ENCODE results near the gene DNM3.
A peak's percentile ranks its signal among the peaks of the same experiment; 100 is the strongest.

DNM3 gene

DNA sequence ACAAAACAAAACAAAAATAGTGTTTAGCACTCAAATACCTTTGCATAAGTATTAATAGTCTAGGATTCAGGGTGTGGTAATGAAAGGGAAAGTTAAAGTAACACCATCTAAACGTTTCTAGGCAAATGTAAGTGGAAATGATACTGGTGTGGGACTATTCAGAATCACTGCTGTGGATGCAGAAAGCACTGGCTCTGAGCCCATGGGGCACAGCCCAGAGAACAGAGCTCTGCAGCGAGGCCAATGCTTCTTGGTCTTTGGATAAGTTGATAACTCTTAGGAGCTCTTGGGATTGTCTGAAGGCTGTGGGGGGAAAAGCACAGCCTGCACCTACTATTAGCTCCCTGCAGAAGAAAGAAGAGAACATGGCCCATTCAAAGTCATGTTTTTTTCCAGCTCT lies 21.4 kb upstream of the DNM3 start:
- DNase-seq = no peak

DNA sequence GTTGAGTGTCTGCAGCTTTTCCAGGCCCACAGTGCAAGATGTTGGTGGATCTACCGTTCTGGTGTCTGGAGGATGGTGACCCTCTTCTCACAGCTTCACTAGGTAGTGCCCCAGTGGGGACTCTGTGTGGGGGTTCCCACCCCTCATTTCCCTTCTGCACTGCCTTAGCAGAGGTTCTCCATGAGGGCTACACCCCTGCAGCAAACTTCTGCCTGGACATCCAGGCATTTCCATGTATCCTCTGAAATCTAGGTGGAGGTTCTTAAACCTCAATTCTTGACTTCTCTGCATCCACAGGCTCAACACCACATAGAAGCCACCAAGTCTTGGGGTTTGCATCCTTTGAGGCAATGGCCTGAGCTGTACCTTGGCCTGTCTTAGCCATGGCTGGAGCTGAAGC lies 14.3 kb upstream of the DNM3 start:
- no peak for DNase-seq

DNA sequence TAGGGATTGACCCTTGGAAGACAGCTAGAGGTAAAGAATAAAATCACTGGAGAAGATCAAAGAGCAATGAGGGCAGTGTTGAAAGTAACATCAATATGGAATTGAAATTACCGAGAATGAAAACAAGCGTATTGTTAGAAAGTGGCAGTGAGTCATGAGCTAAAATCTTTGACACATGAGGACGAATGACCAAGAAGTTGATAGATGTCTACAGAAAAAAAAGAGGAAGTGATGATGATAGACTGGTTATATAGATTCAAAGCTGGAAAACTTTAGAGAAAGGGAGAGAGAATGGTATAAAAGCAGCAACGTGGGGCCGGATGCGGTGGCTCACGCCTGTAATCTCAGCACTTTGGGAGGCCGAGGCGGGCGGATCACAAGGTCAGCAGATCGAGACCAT lies 12.5 kb upstream of the DNM3 start:
- no peak for DNase-seq

DNA sequence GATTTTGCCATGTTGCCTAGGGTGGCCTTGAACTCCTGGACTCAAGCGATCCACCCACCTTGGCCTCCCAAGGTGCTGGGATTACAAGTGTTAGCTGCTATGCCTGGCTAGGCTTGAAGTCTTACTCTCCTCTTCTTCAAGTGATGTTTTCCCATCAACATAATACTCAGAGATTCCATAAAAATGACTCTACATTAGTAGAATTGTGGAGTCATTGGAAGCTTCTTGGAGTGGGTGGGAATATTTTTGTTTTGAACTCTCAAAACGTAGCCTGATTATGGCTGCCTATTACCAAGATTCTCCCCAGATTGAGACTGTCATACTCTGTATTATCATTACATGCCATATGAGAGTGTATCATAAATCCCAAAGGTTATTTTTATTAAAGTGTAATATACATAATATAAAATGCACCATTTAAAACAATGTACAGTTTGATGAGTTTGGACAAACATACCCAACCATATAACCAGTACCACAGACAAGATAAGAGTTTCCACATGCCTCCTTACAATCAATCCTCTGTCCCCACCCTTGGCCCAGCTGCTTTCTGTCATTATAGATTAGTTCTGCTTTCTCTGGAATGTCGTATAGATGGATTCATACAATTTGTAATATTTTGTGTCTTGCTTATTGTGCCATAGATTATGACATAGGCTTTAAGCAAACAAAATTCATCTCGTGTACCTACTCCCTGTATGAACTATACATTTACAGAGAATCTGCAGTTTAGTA lies 8.0 kb upstream of the DNM3 start:
- no peak for DNase-seq

DNA sequence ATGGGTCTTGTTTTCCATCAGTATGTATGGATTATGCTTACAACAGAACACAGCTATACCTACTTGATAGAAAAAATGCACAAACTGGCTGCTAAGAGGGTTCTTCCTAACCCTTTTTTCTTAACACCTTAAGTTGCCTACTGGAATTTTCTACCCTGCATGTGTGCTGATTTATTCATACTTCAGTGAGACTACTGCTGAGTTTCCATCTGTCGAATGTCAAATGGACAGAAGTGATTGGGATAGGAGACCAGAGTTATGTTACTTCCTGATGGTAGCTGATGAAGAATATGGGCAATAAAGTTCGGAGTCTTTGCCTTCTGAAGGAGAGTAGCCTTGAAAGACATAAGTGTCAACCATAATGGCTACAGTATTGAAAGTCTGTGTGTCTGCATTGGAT lies 6.5 kb upstream of the DNM3 start:
- DNase-seq = no peak

DNA sequence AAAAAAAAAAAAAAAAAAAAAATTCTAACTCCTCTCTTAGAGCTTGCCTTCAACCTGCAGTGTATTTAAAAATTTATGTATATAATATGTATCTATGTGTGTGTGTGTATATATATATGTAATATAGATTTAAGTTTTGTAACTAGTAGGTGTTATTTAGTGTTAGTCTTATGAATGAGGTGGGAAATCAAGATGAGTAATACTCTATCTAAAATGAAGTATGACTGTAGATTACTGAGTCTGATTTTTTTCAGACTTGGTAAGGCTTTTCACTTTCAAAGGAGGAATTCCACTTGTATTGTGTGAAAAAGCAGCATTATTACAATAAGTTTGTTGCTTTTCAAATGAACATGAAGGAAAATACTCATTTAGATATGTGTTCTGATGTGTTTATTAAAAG lies 5.4 kb upstream of the DNM3 start:
- no peak for DNase-seq

DNA sequence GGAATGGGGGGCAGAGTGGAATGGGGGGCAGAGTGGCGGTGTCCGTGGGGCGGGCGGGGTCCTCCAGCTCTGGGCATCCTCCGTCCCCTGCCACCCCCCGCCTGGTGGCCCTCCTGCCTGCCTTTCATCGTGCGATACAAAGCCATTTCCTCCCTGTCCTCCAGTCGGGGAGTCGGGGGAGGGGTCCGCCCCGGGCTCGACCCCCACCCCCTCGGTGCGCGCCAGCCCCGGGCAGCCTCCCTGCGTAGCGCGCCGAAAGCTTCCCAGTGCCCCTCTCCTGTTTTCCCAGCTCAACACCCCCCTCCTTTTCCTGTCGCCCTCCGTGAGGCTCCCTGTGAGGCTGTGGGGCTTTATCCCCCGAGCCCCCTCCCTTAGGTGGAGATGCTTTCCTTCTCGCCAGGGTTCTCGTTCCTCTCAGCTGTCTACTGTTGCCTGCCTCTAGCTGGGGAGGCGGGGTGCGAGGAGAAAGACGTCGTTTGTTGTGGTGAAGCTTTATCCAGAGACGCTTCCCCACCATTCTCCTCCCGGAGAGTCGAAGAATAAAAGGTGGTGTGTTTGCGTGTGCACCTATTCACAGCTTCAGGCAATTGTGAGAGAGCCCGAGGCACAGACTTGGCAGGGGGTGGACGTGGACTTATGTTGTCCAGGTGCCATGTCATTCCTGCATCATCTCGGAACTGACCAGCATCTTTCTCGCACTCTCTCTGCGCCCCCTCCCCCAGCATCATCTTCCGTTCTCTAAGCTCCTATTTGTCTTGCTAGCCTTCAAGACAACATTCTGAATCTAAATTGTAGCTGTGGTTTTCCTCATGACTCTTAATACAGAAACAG lies 848 bp downstream of the DNM3 start:
- DNase-seq = peak; percentile 3

DNA sequence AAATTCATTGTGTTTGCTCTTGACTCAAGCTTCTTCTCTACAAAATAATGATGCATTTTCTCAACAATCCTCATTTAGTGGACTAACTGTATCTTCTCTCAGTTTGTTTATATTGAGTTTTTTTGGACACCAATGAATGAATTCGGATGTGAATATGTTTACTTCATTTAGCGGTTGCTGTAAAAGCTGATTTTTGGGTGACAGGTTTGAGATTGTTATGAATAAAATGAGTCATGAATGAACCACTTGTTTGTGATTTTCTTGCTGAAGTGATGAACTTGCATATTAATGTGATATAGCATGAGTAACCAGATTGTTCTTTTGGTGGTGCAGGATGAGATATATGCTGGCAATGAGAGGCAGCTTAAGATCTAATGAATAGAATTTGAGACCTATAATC lies 3.1 kb downstream of the DNM3 start:
- no peak for DNase-seq

DNA sequence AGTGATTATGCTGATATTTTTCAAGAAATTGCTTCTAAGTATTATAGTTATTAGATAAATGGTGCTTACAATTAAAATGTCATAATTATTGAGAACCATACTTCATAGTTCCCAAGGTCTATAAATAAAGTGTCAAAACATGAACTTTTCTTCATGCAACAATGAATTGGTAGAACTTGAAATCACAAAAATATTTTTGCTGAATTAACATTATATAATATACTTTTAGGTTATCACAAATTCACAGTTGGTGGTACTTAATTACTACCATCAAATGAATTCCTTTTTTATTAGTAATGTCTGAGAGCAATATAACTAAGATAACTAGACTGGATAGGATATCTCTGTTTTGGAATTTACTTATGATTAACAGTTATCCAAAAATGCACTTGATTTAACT lies 4.7 kb downstream of the DNM3 start:
- no peak for DNase-seq

DNA sequence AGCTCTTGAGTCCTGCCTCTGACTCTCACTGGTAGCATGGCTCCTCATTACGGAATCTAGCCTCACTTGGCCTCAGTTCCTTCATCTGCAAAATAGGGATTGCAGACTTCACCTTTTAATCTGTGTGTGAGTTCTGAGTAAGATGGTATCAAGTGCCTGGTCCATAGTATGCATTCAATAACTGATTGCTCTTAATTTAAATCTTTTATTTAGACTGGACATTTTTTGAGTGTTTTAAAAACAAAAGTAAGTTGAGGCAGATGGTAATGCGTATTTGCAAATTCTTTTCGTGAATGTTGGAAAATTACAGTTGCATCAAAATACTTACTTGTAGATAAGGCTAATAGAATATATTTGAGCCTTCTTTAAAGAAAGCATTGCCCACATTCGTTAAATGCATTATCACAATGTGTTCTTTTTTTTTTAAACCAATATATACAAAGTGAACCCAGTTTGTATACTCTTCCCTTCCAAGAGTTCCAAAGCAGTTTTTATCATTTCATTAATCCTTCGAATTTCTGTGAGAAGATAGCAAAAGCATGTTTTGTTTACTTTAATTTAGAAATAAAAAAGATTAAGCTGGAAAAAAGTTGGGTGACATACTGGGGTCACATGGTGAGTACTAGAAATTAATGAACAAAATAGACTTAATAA lies 8.1 kb downstream of the DNM3 start:
- DNase-seq = no peak

DNA sequence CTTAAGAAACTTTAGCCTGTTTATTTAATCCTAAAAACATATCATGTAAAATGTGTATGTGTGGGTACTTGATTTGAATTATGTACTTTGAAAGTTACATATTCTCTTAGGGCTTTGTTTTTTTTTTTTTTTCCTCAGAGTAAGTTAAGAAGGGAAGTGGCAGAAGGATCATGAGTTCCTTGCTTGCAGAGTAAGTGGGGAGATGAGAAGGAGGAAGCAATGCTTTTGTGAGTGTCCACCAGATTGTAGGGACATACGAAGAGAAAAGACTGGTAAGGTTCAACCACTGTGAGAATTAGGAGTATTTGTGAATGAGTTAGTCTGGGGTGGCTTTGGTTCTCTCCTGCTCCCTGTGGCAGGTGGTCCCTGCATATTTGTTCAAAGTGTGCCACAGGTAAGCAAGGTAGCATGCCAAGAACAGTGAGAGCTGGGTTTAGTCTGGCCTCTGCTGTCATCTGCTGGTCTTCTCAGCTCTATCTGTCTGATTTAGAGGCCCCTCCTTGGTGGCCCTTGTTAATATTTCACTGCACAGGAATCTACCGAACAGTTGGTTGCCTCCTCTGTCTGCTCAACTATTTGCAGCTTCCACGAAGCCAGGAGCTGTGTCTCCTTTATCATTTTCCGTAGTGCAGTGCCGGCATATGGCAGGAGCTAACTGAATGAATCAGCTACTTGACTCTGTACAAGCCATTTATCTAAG lies 9.5 kb downstream of the DNM3 start:
- no peak for DNase-seq

DNA sequence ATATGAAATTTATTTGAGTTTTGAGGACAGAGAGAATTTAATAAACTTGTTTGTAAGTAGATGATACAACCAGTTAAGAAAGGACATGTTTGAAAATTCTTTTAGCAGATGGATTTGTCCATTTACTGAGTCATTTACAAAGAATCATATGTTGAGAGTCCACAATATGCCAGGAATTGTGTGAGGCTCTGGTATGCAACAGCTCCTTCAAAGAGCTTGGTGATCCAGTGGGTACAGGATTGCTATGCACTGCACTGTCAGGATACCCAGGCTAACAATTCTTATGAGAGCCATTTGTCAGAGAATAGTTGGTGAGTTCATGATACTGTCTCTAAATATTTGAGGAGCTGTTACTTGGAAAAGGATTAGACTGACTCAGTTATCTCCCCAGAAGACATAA lies 11.0 kb downstream of the DNM3 start:
- DNase-seq = no peak

DNA sequence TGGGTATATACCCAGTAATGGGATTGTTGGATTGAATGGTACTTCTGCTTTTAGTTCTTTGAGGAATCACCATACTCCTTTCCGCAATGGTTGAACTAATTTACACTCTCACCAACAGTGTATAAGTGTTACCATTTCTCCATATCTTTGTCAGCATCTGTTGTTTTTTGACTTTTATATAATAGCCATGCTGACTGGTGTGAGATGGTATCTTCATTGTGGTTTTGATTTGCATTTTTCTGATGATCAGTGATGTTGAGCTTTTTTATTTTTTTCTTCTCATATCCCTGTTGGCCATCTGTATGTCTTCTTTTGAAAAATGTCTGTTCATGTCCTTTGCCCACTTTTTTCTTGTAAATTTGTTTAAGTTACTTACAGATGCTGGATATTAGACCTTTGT lies 14.1 kb downstream of the DNM3 start:
- no peak for DNase-seq

DNA sequence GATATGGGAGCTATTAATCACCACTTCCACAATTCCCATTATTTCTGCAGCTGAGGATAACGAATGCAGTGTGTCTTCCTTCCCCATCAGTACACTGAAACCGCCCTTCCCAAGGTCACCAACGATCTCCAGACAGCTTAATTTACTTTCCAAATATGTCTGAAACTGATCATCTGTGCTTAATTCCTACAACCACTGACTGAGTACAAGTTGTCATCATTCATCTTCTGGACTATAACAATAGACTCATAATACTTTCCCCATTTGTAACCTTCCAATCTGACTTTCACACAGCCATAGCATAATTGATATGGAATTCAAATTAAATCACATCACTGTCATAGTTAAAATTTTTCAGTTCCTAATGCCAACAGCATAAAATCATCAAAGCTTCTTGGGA lies 17.4 kb downstream of the DNM3 start:
- no peak for DNase-seq

DNA sequence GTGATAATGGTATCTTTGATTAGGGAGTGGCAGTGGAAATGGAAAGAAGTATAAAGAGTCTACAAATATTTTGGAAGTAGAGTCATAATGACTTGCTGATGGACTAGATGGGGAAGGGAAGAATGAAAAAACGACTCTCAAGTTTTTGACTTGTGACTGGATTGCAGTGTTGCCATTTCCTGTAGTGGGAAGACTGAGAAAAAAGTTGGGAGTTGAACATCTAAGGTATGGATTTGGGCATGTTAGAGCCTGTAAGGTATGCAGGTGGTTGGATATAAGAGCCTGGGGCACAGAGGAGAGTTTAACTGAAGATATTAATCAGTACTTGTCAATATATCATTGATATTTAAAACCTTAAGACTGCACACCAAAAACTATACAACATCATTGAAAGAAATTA lies 19.4 kb downstream of the DNM3 start:
- no peak for DNase-seq

DNA sequence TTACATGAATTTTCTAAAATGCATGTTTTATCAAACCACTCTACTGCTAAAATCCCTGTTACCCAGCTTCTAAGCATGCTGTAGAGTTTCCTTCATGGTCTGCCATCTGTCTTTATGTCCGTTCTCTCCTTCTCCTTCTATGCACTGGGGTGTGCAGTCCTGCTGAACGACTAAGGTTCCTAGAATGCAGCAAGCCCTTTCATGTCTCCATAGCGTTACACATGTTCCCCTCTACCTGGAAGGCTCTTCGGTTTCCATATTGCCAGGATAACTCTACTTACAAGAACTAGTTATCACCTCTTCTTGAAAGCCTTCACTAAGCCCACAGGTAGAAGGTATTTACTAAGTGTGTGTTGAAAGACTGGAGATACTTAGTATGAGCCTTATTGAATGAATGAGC lies 22.2 kb downstream of the DNM3 start:
- DNase-seq = no peak

DNA sequence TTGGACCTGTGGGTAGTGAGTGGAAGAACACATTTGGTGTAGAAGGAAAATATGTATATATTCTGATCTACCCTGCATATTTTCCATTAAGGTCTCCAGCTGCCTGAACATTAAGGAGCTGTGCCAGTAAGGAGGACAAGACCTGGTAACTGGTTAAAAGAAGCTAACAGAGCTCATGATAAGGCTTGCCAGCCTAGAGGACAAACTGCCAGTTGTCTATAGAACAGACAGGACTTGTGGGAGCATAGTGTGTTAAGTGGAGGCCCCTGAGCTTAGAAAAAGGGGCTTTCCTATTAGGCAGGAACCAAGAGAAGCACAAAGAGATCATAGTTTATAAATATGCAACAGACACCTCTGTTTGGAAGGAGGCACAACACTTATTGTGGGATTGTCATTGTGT lies 23.0 kb downstream of the DNM3 start:
- DNase-seq = no peak

DNA sequence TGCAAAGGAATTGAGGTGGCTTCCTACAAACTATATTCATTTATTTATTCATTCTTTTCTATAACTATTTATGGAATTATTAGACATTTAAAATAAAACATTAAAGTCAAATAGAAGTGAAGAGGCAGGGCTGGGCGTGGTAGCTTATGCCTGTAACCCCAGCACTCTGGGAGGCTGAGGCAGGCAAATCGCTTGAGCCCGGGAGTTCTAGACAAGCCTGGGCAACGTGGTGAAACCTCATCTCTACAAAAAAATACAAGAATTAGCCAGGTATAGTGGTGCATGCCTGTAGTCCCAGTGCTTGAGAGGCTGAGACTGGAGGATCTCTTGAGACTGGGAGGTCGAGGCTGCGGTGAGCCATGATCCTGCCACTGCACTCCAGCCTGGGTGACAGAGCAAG lies 23.8 kb downstream of the DNM3 start:
- no peak for DNase-seq

DNA sequence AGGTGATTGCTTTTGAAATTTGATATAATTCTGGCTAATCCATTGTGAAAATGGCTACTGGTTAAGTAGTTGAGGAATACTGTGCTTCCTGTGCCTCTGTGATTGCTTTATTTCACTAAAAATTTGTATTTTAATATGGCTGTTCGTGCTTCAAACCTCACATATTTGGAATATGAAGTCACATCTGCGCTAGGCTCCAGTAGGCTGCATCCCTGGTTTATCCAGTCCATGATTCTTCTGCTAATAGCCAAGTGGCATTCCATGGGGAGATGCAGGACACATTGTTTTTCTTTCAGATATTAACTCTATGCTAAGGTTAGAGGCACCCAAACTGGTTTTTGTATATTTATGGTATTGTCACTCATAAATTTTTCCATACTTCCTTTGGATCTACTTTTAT lies 25.9 kb downstream of the DNM3 start:
- DNase-seq = no peak

DNA sequence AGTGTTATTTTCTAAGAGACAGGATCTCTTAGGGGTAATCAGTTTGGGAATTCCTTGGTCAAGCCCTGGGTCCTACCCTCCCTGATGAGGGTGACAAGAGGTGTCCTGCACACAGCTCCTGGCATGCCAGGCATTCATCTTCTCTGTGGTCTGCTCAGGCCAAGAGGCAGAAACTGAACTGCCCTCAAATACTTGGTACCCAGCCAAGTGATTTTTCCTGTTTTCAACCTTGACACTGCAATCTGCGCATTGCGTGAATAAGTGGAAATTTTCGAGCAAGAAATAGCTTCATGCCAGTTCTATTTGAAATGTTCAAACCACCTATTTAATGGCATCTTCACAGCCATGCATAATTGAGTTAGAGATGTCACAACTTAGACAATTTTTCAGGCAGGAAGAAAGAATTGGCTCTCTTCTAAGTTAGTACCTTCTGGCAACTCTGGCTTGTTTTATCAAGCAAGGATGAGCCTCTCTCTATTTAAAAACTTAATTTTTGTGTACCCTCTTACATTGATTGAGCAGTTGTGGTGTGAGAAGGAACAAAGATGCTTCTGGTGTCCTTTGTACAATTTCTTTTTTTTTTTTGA lies 27.0 kb downstream of the DNM3 start:
- no peak for DNase-seq

DNA sequence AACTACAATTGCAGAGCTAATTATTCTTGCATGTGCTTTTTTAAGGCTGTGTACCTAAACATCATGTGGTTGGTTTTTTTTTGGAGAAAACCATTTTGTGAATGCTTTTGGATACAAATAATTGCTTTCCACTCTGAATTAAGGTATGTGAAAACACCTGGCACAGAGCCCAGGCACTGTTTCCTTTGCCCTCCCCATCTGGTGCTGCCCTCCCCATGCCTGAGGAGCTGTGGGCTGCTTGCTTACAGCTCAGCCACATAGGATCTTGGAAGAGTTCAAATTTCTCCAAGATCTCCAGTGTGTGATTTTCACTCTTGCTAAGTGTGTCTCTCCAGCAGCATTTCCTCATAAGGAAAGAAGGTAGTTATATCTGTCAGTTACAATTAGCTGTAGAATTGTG lies 27.8 kb downstream of the DNM3 start:
- DNase-seq = no peak

DNA sequence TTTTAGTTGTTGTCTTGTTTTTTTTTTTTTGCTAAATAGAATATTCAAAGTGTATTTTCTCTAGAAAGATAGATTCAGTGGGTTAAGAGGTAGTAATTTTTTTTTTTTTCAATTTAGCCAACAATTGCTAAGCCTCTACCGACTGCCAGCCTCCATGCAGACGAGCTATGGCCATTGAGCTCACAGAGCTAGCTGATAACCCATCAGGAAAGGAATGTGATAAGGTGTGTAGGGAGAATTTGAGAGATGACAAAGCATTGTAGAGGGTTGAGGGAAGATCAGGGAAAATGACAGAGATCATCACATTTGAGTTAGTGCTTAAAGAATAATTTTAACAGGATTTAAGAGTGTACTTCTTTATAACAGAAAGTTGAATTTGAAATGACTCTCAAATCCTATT lies 30.6 kb downstream of the DNM3 start:
- DNase-seq = no peak

DNA sequence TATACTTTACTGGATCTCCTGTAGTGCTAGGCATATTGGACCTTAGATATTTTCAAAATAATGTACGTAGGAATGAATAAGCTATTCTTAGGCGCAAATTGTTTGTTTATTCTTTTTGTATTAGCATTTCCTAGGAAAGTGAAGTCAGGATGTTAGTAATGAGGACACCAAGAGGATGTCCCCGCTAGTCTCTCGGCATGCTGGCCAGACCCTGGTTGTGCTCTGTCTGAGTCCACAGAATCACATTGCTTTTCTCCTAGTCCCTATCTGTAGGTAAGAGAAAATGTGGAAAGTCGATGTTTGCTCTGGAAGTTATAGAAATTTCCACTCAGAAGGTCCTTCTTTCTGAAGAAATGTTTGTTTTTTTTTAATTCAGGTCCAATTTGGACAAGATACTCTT lies 31.1 kb downstream of the DNM3 start:
- no peak for DNase-seq

Data from stimulated activated CD4-positive, alpha-beta T cell treated with anti-CD3 and anti-CD28 coated beads, Interleukin-12 subunit alpha, Interleukin-12 subunit beta, amount 100 ng/mL, for 4 hours (primary cell).